SHP77 (cell line): ENCODE data around the gene MEP1A.
"Not testable (repeated sequence)": the region's sequence is repeated elsewhere in the genome, so short reads cannot be mapped to it uniquely, and the experiment has no call there.

ENCODE experiments used
- DNase-seq, 2 experiments: peaks; one replicate each; lab custom pipeline; 2025; lab: John Stamatoyannopoulos, UW

The MEP1A gene

DNA sequence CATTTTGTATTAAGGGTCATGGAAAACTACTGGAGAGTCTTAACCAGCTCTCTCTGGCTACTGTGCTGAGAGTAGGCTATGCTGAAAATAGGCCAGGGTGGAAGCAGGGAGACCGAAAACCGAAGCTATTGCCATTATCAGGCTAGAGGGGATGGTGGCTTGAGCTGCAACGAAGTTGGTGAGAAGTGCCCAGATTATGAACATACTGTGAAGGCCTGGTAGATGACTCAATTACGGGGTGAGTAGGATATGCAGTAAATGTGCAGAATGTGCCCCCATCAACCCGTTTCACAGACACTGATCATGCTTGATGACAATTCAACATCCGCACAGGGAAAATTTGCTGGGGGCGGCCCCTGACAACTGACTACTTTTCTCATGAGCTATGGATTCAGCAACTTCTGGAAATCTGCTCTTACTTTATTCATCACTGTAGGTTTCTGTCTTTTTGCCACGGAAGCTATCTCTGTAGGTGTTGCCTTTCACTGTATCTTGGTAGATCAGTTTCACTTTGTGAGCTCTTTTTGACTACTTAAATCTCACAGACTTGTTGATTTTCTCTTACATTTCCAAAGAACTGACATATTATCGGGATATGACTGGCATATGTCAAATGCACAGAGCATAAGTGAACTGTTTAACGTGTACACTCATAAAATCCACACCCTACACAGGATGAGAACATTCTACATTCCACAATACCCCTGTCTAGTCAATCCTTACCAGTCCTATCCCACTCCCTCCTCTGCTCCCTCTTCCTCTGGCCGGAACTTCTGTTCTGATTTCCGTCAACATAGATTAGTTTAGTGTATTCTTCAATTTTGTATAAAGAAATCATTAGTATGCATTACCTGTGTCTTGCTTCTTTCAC, 15.5 kb upstream of the MEP1A start:
- no peak for DNase-seq

DNA sequence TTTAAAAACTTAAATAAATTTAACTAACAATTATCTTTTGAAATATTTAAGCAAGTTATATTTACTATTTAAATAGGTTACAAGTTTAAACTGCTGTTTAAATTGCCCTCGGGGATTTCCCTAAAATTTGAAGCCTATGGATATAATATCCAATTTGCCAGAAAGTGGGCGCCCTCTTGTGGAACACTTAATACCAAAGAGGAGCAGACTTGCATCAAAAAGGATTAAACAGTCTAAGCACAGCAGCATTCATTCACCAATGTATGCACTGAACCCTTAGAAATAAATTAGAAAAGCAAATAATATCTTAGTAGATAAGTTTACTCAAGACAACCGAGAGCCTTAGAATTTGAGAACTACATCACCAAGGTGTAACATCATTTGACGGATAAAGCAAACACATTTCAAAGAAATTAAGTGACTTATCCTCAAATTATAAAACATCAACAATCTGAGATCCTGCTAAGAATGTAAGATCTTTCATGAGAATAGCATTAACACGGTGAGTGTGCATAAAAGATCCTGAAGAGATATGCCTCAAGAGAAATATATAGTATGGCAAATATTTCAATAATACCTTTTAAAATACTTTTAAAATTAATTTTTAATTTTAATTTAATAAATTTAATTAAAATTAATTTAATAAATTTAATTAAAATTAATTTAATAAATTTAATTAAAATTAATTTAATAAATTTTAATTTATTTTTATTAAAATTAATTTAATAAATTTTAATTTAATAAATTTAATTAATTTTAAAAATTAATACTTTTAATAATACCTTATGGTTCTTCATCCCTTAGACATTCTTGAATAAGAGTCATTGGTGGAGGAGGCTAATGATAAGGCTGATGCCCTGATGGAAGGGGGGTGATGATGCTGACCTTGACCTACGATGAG, 11.5 kb upstream of the MEP1A start:
- DNase-seq: peak; percentile 14 to 74

DNA sequence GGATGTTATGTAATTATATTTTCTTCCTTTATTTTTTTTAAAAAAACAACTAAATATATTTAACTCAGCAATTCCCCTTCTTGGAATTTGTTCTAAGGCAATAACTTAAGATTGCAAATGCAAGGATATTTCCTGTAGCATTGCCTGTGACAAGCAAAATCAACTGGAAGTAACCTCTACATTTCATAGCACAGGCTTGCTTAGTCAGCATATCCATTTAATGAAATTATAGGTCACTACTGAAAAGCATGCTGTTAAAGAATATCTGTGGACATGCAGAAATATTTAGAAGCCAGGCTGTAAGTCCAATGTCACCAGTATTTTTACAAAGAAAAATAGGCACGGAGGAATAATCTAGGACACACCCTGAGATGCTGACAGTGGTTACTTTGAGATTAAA, 8.7 kb upstream of the MEP1A start:
- no peak for DNase-seq

DNA sequence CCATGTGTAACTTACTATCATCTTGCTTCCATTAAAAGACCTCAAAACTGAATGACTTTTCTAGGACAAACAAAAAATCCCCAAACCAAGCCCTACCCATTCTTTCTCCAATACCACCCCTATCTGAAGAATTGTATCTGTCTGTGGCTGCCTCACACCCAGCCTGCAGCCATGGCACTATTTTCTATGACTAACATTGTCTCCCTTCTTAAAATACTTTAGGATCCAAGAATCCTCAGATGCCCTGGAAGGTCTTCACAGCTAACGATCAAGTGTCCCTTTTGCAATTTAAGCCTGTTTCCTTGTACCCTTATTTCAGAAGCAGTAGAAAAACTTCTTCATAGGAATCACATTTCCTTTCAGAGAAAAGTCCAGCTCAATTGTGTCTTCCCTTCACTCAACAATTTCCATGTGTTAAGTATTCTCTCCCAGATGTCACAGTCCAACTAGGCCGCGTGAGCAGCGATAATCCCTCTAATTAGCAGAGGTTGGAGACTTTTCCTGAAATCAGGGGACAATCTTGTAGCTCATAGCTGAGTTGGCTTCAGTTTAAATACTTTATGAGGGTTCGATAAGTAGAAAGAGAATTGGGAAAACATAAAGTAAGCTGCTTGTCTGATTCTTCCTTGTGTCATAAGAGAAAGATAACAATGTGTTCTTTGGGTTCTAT, 5.2 kb upstream of the MEP1A start:
- no peak for DNase-seq

DNA sequence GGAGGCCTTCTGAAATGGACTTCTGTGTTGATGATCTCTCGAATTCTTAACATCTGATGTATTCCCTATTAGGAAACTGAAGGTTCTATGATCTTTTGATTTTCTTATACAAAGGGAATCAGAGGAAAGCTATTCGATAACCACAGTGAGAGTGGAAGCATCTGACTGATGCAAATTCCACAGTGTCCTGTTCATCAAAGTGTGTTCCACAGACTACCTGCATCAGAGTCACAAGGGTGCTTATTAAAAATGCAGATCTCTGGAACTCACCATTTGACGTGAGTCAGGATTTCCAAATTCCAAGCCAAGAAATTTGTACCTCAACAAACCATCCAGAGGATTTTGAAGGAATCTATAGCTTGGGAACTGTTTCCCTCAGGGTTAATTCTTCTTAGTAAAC, 4.4 kb upstream of the MEP1A start:
- DNase-seq: no peak

DNA sequence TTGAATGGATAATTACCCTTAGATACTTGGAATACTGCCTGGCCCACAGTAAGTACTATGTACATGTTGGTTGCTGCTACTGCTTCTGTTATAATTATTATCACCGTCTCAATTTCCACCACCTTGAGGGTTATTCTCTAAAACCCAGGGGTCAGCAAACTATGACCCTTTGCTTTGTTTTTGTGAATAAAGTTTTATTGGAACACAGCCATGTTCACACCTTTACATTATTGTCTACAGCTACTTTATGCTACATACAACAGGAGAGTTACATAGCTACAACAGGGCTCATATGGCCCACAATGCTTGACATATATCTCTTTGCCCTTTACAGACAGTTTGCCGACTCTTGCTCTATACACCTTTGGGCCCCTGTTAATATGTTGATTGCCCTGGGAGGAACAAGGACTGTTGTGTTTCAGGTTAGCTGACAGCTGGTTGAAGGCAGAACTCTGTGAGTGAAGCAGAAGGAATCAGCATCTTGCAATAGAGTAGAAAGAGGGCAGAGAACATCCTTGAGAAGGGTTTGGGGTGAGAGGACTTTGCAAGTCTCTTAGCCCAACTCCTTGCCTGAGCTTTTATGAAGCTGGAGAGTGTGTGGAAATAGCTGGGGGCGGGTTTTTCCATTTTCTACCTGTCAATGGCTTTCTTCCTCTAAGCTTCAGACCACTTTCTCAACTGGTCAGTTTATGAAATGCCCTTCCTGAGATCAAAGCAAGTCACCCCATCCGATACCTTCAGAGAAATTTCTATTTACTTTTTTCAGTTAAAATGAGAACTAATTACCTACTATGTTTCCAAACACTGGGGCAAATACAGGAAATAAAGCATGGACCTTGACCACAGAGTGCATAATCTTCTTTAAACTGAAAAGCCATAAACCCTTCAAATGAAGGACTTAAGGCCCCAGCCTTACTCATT, 3.5 kb upstream of the MEP1A start:
- DNase-seq: no peak

DNA sequence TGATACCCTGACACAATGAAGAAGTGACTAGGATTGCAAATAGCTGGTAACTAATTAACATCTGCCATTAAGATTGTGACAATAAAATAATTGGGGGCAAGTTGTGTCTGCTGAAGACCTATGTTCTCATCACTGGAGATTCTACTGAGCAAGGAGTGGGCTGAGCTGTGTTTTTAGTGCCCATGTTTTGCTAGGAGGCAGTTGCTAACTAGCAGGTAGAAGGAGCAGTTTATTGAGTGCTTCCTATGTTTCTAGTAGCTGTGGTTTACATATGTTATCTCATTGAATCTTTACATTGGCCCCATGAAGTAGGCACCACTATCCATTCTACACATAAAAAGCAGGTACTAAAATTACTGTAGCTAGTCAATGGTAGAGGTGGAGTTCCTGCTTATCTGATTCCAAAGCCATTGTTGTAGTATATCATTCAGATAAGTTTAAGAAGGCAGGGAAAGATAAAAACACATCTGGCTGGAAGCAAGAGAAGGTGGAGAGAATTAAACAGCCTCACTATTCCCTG, 2.8 kb upstream of the MEP1A start:
- no peak for DNase-seq

DNA sequence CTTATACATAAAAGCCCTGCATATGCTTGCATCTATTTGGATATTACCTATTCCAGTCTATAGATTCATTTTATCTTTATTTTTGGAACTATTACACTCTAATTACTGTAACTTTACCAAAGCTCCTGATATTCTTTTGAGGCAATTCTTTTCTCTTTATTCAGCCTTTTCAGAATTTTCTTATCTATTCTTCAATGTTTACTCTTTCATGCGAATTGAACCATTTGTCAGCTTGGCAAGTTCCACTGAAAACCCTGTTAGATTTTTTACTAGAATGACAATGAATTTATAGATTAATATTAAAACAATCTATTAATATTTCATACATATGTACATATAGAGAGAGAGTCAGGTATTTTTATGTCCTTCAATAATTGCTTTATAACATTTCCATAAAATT, 554 bp upstream of the MEP1A start:
- DNase-seq: no peak

DNA sequence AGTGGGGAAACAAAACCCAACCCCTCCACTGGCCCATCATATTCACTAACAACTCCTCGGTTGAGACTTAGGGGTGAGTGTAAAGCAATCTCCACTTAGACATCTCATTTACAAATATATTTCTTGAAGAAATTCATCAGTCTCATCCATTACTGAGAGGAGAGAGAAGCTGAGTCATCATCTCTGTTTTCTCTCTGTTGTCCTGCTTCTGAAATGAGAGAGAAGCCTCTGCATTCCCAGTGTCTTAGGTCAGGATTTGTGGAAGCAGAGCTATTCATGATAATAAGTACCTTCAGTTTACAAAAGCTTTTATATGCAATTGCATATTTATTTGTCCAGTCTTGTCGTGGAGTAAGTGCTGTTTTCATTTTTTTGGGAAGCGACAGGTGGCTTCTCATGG, 879 bp downstream of the MEP1A start:
- DNase-seq: no peak

DNA sequence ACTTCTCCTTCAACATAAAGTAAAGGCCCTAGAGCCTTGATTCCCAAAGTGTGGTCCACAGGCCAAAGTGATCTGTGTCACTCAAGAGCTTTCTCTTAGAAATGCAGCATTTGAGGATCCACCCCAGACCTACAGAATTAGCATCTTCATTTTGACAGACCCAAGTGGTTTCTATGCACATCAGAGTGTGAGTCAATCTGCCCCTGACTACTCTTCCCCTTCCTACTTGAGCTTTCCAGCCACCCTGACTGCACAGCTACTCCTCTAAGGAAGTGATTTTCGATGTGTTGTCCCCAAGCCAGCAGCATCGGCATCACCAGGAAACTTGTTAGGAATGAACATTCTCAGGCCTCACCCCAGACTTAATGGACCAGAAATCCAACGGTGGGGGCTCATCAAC, 2.6 kb downstream of the MEP1A start:
- no peak for DNase-seq

DNA sequence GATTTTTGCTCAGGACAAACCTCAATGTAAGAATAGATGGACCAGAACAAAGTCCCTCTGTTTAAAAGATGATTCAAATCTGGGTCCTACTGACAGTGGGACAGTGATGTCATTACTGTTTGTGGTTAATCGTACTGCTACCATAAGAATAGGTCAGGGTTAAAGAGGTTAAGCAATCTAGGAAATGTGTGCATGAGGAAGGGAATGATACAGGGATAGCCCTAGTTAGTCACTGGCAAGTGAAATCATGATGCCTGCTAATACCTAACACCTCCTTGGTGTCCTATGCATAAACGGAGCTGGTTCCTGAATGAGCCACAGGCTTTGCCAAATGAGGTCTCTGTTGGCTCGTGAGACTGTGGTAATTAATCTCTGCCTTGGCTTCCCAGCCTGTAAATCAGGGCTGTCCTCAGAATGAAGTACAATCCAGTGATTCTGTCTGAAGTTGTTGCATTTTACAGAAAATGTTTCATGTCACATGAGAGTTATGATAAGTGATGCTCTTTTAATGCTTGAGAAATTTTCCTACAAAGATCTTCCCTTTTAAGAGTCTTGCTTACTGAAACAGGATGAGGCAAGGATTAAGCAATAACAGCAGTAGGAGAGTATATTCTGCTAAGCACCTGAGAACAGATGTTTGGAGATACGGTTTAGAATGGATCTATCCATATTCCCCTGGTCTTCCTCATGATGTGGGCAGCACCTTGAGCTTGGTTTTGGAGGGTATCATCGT, 3.8 kb downstream of the MEP1A start:
- no peak for DNase-seq

DNA sequence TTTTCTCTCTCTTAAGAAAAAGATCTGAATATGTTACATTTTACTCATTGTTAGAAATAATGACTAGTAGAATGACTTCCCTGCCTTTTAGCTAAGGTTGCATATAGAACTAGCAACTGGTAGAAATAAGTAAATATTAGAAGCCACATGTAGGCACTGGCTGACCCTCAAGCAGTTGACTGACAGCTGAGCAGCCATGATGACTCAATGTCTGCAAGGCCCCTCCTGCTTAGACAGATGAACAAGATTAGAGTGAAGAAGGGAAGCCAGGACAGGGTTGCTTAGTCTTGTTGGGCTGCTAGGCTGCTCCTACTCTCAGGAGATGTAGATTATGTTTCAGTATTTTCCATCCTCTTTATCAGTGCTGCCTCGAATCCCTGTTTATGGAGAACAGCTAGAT, 6.5 kb downstream of the MEP1A start:
- DNase-seq: no peak

DNA sequence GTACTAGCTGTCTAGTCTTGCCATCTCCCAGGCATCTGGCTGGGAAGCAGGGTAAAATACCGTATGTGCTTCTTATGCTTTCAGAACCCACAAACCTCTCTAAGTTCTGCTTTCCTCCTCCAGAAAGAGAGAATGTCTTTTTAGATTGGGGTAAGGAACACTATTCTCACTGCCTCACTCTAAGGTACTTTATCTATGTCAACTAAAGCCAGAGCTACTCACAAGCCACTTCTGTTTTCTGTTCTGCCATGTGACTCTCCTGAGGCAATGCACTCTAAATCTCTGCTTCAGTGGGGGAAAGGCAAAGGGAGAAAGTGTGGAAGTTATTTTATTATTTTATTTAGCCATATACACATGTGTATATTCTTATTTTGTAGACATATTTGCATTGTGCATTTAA, 15.6 kb downstream of the MEP1A start:
- DNase-seq: no peak

DNA sequence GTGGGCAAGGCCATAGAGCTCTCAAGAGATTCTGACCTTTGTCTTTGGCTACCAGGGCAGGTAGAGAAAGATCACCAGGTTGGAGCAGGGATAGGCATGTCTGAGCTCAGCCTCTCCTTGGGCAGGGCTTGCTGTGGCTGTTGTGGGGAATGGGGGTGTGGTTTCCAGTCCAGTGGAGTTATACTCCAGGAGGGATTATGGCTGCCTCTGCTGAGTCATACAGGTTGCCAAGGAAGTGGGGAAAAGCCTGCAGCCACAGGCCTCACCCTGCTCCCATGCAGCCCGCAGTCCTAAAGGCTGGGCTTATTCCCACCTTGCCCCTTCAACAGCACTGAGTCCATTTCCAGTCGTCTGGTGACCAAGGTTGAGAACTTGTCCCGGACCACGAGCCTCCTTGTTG, 21.9 kb downstream of the MEP1A start:
- no peak for DNase-seq

DNA sequence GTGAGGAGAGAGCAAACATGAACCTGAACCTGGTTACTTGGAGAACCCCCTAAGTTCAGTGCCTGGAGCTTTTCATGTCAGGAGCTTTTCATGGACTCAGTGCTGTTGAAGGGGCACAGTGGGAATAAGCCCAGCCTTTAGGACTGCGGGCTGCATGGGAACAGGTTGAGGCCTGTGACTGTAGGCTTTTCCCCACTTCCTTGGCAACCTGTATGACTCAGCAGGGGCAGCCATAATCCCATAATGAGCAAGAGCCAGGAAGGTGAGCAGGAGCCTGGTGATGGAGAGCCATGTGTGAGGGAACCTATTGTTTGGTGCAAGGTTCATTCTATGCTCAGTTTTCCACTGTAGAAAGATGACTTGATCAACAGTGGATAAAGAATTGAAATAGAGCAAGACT, 23.4 kb downstream of the MEP1A start:
- DNase-seq: no peak

DNA sequence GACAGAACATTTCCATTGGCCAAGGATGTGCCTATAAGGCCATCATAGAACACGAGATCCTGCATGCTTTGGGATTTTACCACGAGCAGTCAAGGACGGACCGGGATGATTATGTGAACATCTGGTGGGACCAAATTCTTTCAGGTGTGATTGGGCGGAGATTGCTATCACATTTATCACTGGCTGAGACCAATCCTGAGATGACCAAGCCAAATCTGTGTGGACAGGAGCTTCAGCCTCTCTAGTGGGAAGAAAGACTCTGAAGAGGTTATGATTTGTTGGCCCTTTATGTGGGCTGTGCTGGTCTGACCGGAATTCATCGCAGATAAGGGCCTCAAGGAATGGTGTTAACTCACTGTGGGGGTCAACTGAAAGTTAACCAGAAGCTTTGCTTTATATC, 26.4 kb downstream of the MEP1A start:
- DNase-seq: no peak

DNA sequence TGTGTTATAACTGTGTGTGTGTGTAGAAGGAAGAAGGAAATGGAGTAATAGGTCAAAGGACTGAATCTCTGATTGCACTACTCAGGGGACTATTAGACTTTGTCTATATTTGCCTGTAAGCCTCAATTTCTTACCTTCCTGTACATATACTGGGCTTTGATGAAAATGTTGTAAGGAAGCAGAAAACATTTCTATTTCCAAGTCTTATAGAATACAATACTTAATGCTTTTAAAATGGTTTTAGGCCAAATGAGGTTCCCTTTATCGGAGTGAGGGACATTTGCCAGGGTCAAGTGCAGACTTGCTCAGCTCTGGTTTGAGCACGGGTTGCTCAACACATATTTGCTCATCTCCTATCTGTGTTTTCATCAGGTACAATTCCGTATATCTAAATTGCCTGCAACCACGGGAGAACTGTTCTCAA, 28.3 kb downstream of the MEP1A start:
- DNase-seq: no peak

DNA sequence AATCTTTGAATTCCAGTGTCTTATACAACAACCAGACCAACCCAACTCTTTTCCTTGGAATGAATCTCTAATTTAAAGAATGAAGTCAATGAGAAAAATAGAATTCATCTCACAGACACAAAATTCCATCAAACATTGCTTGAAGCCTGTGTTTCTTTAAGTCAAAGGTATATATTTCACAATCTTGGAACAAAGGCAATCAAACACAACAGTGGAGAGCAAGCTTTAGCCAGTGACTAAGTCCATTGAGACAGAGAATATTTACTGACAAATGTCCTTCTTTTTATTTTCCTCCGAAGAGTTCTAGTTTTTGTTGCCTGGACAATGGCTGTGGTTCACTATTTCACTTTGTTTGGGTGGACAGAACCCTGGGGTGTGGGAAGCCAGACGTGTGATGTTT, 35.8 kb downstream of the MEP1A start:
- DNase-seq: no peak

DNA sequence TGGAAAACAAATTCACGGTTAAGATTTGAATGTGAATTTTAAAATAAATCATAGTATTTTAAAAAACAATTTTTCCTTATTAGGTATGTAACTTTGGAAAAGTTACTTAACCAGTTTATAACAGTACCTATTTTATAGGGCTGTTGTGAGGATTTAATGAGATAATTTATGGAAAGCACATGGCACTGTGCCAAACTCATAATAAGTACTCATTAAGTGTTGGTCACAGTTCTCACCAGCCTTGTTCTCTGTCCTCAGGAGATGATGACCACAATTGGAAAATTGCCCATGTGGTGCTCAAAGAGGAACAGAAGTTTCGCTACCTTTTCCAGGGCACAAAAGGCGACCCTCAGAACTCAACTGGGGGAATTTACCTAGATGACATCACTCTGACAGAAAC, 39.6 kb downstream of the MEP1A start:
- DNase-seq: no peak

DNA sequence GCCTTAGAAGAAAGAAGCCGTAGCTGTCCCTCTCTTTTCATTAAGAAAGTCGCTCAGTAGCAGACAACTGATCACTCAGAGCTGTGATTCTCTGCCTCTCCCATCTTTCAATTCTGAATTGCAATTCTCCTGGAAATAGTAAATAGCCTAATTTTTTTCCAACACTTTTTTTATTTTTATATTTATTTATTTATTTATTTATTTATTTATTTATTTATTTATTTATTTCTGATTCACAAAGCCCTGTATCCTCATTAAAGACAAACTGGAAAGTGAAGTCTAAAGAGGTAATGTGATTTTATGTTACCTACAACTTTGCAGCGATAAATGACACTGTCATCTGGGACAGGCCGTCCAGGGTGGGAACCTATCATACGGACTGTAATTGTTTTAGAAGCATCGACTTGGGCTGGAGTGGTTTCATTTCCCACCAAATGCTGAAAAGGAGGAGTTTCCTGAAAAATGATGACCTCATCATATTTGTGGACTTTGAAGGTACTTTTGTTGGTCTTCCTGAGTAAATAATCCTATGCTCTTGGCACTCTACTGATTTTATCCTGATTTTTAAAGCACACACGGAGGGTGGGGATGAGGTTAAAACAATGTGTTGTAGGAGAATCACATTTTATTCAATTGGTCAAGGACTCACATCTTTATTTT, 41.2 kb downstream of the MEP1A start:
- DNase-seq: not testable (repeated sequence)
